Measurements from ENCODE around the gene DDR1. TPM values are rescaled to one million over a fixed set of nuclear protein-coding genes. Genes with fewer than 3 reads are reported as not detected.
"Not testable (repeated sequence)": the region's sequence is repeated elsewhere in the genome, so short reads cannot be mapped to it uniquely, and the experiment has no call there.

DDR1 gene
- total RNA-seq, 1 donor from 2014 or later, result 102 TPM

- Histone ChIP-seq H3K4me1 (no peaks in the 10 kb centered on the region), H3K4me3 (no peak overlapping the region), H3K9me3 (no peaks in the 10 kb centered on the region), H3K27ac (no peak overlapping the region), H3K36me3 (no peaks in the 10 kb centered on the region), H3K27me3 (no peaks in the 10 kb centered on the region)
- ATAC-seq, result no peak
- no peak for TF ChIP-seq CTCF (IDR thresholded peaks at IDR 0.05)
- intact Hi-C loops (cut with DNase I), result no loop called here
- DNase-seq, result no peak
Observed at GRCh38 chr6:30855429-30856075, 28.8 kb upstream of the DDR1 start.

- Histone ChIP-seq H3K9me3 (no peaks in the 10 kb centered on the region), H3K4me1 (no peaks in the 10 kb centered on the region), H3K36me3 (no peaks in the 10 kb centered on the region), H3K4me3 (no peak overlapping the region), H3K27me3 (no peaks in the 10 kb centered on the region), H3K27ac (no peak overlapping the region)
- intact Hi-C loops (cut with DNase I), result no loop called here
- DNase-seq (no peak), ATAC-seq (no peak)
- no peak for TF ChIP-seq CTCF (IDR thresholded peaks at IDR 0.05)
Observed at GRCh38 chr6:30857112-30857511, 27.2 kb upstream of the DDR1 start.

GRCh38 chr6:30857549-30857948, 26.8 kb upstream of the DDR1 start:
- intact Hi-C loops (cut with DNase I), result no loop called here

GRCh38 chr6:30859726-30860125, 24.6 kb upstream of the DDR1 start:
- DNase-seq; intact Hi-C loops (cut with DNase I); H3K4me3 ChIP-seq; H3K9me3 ChIP-seq; H3K27me3 ChIP-seq; ATAC-seq; H3K4me1 ChIP-seq; H3K27ac ChIP-seq; H3K36me3 ChIP-seq: not testable (repeated sequence)

More at GRCh38 chr6:30857549-30857948, 26.8 kb upstream of the DDR1 start:
- DNase-seq, result no peak
- no peak overlapping the region for H3K27ac ChIP-seq
- H3K27me3 ChIP-seq, result no peaks in the 10 kb centered on the region
- no peak for TF ChIP-seq CTCF (IDR thresholded peaks at IDR 0.05)
- no peaks in the 10 kb centered on the region for H3K9me3 ChIP-seq
- no peak overlapping the region for H3K4me3 ChIP-seq
- H3K4me1 ChIP-seq, result no peaks in the 10 kb centered on the region
- ATAC-seq, result no peak
- no peaks in the 10 kb centered on the region for H3K36me3 ChIP-seq

- Histone ChIP-seq H3K27me3 (no peaks in the 10 kb centered on the region), H3K9me3 (no peaks in the 10 kb centered on the region), H3K36me3 (no peaks in the 10 kb centered on the region), H3K4me1 (no peaks in the 10 kb centered on the region), H3K27ac (no peak overlapping the region), H3K4me3 (no peak overlapping the region)
- TF ChIP-seq CTCF (IDR thresholded peaks at IDR 0.05), result no peak
- ATAC-seq (no peak), DNase-seq (no peak)
- intact Hi-C loops (cut with DNase I), result no loop called here
Observed at GRCh38 chr6:30861257-30862048, 22.9 kb upstream of the DDR1 start.

GRCh38 chr6:30862156-30862875, 22.0 kb upstream of the DDR1 start:
- Histone ChIP-seq H3K9me3 (no peaks in the 10 kb centered on the region), H3K36me3 (no peaks in the 10 kb centered on the region), H3K4me3 (no peak overlapping the region), H3K27me3 (no peaks in the 10 kb centered on the region), H3K4me1 (no peaks in the 10 kb centered on the region), H3K27ac (no peak overlapping the region)
- no peak for TF ChIP-seq CTCF (IDR thresholded peaks at IDR 0.05)
- ATAC-seq, result no peak
- intact Hi-C loops (cut with DNase I), result no loop called here
- DNase-seq, result no peak

Data from upper lobe of right lung (tissue), 1 donor.